Neural cell (in vitro differentiated cells): ENCODE results near the gene DHH.

ENCODE experiments used
- CTCF ChIP-seq: fragments of 450-650 bp; IDR thresholded peaks from 2 replicates; pipeline ENCODE4 v1.5.1; 2014; ENCODE audit warnings: antibody characterized with exemption, mild to moderate bottlenecking, moderate library complexity; ENCODE audit not compliant: poor library complexity, severe bottlenecking
- EP300 ChIP-seq: fragments of 450-650 bp; conservative IDR thresholded peaks from 2 replicates; pipeline ENCODE4 v1.6.1; 2014; ENCODE audit warnings: antibody characterized with exemption, mild to moderate bottlenecking, moderate library complexity; ENCODE audit not compliant: poor library complexity, severe bottlenecking
- EZH2 ChIP-seq: fragments of 200-600, 300-800 bp; shearing (Covaris generic), sonication (generic); IDR thresholded peaks from 2 replicates; pipeline ENCODE4 v1.6.1; 2014; ENCODE audit warnings: antibody characterized with exemption, low read length, borderline replicate concordance, mild to moderate bottlenecking; ENCODE audit not compliant: insufficient read depth, poor library complexity, severe bottlenecking
- MXI1 ChIP-seq: fragments of 450-650 bp; conservative IDR thresholded peaks from 2 replicates; pipeline ENCODE4 v1.6.1; 2014; ENCODE audit warnings: antibody characterized with exemption, mild to moderate bottlenecking; ENCODE audit not compliant: poor library complexity, severe bottlenecking
- POLR2AphosphoS5 ChIP-seq: IDR thresholded peaks from 2 replicates; pipeline ENCODE4 v1.6.1; 2012
- RAD21 ChIP-seq: fragments of 450-650 bp; conservative IDR thresholded peaks from 2 replicates; pipeline ENCODE4 v1.6.1; 2014; ENCODE audit warnings: antibody characterized with exemption, mild to moderate bottlenecking, moderate library complexity
- REST ChIP-seq: IDR thresholded peaks from 2 replicates; pipeline ENCODE4 v1.6.1; 2012; ENCODE audit warnings: borderline replicate concordance
- SMC3 ChIP-seq: fragments of 450-650 bp; conservative IDR thresholded peaks from 2 replicates; pipeline ENCODE4 v1.6.1; 2014; ENCODE audit warnings: antibody characterized with exemption, mild to moderate bottlenecking, moderate library complexity; ENCODE audit not compliant: poor library complexity
- TAF1 ChIP-seq: IDR thresholded peaks from 2 replicates; pipeline ENCODE4 v1.6.1; 2012; ENCODE audit warnings: low read depth

GRCh38 chr12:49051777-49052438 is 42.7 kb downstream of the DHH start:
- TF ChIP-seq REST (no peak), POLR2AphosphoS5 (no peak), CTCF (no peak), TAF1 (no peak), EP300 (no peak), EZH2 (no peak), SMC3 (no peak), MXI1 (no peak), RAD21 (no peak)
